Nephron progenitor cell (in vitro differentiated cells): ENCODE measurements around the gene PNMT.

ENCODE experiments used
- DNase-seq: peaks from one replicate; pipeline ENCODE4 v3.0.0; 2021
- H3K27ac Mint-ChIP-seq: 2 replicates; pipeline ENCODE4 v1.8.0; 2021; ENCODE audit warnings: mild to moderate bottlenecking, moderate library complexity, mixed read lengths
- H3K27me3 Mint-ChIP-seq: 2 replicates; pipeline ENCODE4 v1.8.0; 2021; ENCODE audit warnings: mild to moderate bottlenecking, low read depth, mixed read lengths; ENCODE audit not compliant: poor library complexity
- H3K36me3 Mint-ChIP-seq: 2 replicates; pipeline ENCODE4 v1.8.0; 2021; ENCODE audit warnings: low read depth, mixed read lengths
- H3K4me1 Mint-ChIP-seq: 2 replicates; pipeline ENCODE4 v1.8.0; 2021; ENCODE audit warnings: mixed read lengths
- H3K4me3 Mint-ChIP-seq: 2 replicates; pipeline ENCODE4 v1.8.0; 2021; ENCODE audit warnings: mild to moderate bottlenecking, moderate library complexity, mixed read lengths
- H3K9me3 Mint-ChIP-seq: 2 replicates; pipeline ENCODE4 v1.8.0; 2021; ENCODE audit warnings: mild to moderate bottlenecking, moderate library complexity, mixed read lengths
- CTCF ChIP-seq: fragments of 200-600 bp; sonication (generic); IDR thresholded peaks from 2 replicates; pipeline ENCODE4 v1.5.0; 2021; ENCODE audit warnings: antibody characterized with exemption

Gene PNMT

GRCh38 chr17:39677542-39678339 lies 9.5 kb downstream of the PNMT start:
- Mint-ChIP-seq H3K4me3 (no peak overlapping the region), H3K9me3 (no peaks in the 10 kb centered on the region), H3K27ac (no peak overlapping the region), H3K36me3 (no peaks in the 10 kb centered on the region), H3K4me1 (peaks cover 34% of the 10 kb centered on the region), H3K27me3 (peaks cover 4% of the 10 kb centered on the region)
- no peak for DNase-seq
- TF ChIP-seq CTCF = no peak

GRCh38 chr17:39678340-39679116 lies 10.3 kb downstream of the PNMT start:
- Mint-ChIP-seq H3K9me3 (no peaks in the 10 kb centered on the region), H3K27ac (no peak overlapping the region), H3K36me3 (peaks cover 6% of the 10 kb centered on the region), H3K4me3 (no peak overlapping the region), H3K27me3 (peaks cover 4% of the 10 kb centered on the region), H3K4me1 (peaks cover 34% of the 10 kb centered on the region)
- TF ChIP-seq CTCF = no peak
- DNase-seq = no peak

- no peak for DNase-seq
- no peaks in the 10 kb centered on the region for H3K9me3 Mint-ChIP-seq
- H3K36me3 Mint-ChIP-seq = peaks cover 6% of the 10 kb centered on the region
- H3K27me3 Mint-ChIP-seq = peaks cover 4% of the 10 kb centered on the region
- no peak overlapping the region for H3K4me3 Mint-ChIP-seq
- peaks cover 34% of the 10 kb centered on the region for H3K4me1 Mint-ChIP-seq
- no peak for TF ChIP-seq CTCF
- H3K27ac Mint-ChIP-seq = no peak overlapping the region
These were observed 11.4 kb downstream of the PNMT start for GRCh38 chr17:39679521-39680192.

GRCh38 chr17:39683295-39683939 lies 15.2 kb downstream of the PNMT start:
- TF ChIP-seq CTCF = no peak
- Mint-ChIP-seq H3K27ac (no peak overlapping the region), H3K36me3 (peaks cover 17% of the 10 kb centered on the region), H3K4me1 (peaks cover 21% of the 10 kb centered on the region), H3K9me3 (no peaks in the 10 kb centered on the region), H3K4me3 (no peak overlapping the region), H3K27me3 (peaks cover 6% of the 10 kb centered on the region)
- no peak for DNase-seq

- Mint-ChIP-seq H3K27ac (no peak overlapping the region), H3K36me3 (peaks cover 17% of the 10 kb centered on the region), H3K9me3 (no peaks in the 10 kb centered on the region), H3K4me1 (peaks cover 22% of the 10 kb centered on the region), H3K4me3 (no peak overlapping the region), H3K27me3 (peaks cover 12% of the 10 kb centered on the region)
- TF ChIP-seq CTCF = no peak
- DNase-seq = no peak
These were observed 16.3 kb downstream of the PNMT start for GRCh38 chr17:39684369-39685192.
